GM21423 (cell line): ENCODE results near the gene CPXM2.

ENCODE experiments used
- ATAC-seq: cut with Tn5 transposase; IDR thresholded peaks from one replicate; pipeline ENCODE4 v1.9.1; 2021; ENCODE audit warnings: mild to moderate bottlenecking, moderate library complexity; ENCODE audit not compliant: unreplicated experiment

Gene CPXM2

DNA sequence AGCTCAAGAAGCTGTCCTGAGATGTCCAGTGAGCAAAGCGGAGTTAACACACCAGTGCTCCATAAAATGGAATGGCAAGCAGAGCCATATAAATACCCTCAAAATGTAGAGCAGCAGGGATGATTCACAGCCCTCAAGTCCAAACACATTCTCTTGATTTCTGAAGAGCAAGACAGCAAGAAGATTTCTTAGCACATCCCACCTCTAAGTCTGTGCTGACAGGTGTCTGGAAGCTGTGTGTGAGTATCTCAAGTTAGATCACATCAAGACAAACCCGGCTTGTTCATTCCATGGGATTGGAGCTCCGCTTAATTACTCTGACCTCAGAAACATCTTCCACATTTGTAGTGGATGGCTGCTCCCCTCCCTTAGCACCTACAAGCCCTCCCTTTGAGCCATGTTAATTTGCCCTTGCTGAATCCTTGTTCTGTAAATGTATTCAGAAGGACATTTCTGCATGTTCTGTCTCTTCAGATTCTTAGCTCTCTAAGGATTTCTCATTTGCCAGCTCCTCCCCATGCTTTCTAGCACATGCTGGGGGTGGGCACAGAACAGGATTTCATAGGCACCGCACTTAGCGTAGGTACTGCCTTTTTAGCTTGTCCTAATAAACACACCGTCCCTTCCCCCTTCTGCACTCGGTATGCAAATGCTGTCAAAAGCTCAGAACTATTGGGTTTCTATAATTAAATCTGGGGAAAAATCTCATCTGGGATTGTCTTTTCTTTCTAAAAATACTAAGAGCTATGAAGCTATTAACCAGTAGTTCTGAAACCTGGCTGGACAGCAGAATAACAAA is 112.7 kb downstream of the CPXM2 start:
- no peak for ATAC-seq

DNA sequence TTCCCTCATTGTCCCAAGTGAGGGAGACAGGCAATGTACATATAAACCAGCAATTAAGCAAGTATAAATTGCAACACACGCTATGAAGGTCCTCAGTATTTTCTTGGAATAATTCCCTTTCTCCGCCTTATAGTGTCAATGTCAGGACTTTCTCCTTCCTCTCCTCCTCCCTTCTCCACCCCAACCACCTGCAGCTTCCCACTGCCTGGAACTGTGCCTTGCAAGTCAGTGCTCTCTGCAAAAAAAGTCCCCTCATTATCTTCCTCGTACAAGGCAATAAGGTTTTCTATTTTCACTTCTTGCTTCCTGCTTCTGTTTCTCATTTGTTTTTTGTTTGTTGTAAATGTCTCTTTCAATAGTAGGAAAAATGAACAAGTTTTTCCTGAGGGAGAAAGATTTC is 113.7 kb downstream of the CPXM2 start:
- no peak for ATAC-seq

DNA sequence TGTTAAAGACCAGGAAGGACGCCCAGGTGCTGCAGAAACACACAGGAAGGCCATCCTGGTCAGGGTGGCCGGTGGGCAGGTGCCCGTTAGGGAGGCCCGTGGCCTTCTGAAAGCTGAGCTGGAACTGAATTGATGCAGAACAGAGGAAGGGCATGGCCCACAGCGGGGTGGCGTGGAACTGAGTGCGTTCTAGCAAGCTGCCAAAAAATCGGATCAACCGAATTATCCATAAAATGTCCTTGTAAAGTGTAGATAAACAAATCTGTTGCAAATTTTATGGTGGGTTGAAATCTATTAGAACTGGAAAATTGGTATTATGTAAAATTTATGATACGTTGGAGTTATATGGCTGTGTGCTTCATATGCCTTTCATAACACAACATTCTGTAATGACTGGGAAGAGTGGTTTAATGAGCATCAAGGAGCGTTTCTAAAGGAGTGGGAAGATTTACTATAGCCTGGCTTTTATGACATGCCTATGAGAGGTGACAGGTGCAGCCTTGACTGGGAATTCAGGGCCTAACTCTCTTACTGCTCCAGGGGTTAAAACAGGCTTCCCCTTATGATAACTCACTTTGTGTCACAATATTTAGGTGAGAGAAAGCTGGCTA is 117.4 kb downstream of the CPXM2 start:
- ATAC-seq: no peak

DNA sequence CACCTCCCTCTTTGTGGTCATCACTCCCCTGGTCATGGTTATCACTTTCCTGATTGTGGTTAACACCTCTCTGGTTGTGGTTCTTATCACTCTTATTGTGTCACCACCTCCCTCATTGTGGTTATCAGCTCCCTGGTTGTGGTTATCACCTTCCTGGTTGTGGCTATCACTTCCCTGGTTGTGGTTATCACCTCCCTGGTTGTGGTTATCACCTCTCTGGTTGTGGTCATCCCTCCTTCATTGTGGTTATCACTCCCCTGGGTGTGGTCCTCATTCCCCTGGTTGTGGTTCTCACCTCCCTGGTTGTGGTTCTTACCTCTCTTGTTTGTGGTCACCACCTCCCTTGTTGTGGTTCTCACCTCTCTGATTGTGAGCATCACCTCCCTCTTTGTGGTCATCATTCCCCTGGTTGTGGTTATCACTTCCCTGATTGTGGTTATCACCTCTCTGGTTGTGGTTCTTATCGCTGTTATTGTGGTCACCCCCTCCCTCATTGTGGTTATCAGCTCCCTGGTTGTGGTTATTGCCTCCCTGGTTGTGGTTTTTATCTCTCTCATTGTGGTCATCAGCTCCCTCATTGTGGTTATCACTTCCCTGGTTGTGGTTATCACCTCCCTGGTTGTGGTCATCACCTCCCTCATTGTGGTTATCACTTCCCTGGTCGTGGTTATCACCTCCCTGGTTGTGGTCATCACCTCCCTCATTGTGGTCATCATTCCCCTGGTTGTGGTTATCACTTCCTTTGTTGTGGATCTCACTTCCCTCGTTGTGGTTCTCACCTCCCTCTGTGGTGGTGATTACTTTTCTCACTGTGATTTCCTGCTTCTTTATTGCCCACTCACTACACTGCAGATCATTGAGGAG is 118.7 kb downstream of the CPXM2 start:
- no peak for ATAC-seq

DNA sequence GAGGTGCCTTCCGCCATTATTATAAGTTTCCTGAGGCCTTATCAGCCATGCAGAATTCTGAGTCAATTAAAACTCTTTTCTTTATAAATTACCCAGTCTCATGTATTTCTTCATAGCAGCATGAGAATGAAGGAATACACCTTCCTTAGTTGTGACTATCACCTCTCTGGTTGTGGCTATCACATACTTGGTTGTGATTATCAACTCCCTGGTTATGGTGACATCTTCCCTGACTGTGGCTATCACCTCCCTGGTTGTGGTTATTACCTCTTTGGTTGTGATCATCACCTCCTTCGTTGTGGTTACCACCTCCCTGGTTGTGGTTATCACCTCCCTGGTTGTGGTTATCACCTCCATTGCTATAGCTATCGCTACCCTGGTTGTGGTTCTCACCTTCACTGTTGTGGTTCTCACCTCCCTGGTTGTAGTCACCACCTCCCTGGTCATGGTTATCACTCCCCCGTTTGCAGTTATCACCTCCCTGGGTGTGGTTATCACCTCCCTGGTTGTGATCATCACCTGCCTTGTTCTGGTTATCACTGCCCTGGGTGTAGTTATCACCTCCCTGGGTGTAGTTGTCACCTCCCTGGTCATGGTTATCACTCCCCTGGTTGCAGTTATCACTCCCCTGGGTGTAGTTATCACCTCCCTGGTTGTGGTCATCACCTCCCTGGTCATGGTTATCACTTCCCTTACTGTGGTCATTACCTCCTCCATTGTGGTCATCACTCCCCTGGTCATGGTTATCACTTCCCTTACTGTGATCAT is 119.5 kb downstream of the CPXM2 start:
- ATAC-seq: no peak

DNA sequence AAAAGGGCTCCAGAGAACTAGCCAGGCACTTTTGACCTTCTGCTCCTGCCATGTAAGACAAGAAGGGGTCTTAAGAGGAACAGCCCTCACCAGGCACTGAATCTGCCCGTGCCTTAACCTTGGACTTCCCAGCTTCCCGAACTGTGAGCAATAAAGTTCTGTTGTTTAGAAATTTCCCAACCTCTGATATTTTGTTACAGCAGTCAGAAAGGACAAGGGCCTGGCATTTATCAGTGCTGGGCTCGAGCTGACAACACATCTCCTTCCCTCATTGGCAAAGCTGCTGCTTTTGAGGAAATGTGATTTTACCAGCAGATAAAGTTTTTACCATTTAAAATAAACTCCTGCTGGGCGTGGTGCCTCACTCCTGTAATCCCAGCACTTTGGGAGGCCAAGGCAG is 122.0 kb downstream of the CPXM2 start:
- no peak for ATAC-seq

DNA sequence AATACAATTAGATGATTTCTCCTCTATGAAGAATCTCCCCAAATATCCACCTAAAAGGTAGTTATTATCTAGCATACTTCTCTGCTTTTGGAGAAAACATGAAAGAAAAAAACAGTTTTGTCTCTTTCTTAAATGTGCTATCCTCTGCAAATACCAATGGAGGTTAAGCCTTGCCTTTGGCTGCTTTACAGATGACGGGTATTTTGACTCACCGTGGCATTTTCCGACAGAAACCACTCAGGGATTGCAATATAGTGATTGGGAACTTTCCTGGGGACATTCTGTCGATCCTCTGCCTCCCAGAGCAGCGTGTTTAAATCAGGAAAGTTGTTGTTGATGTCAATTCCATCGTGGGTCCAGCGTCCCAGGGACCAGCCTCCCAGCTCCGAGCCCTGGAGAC is 124.8 kb downstream of the CPXM2 start:
- ATAC-seq: no peak

DNA sequence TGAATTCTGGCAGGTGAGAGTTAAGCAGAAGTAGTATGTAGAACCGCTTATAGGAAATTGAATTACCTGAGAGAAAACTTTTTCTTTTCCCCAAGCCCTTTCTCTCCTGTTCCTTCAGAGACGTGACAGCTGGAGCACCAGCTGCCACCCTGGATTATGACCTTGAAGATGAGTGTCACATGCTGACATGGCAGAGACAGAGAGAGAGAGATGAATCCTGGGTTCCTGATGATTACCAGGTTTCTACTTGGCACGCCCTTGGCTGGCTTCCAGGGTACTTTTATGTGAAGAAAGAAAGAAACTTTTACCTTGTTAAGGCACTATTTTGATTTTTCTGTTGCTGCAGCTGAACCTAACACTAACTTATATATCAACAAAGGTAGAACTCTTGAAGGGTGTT is 125.6 kb downstream of the CPXM2 start:
- ATAC-seq: no peak

DNA sequence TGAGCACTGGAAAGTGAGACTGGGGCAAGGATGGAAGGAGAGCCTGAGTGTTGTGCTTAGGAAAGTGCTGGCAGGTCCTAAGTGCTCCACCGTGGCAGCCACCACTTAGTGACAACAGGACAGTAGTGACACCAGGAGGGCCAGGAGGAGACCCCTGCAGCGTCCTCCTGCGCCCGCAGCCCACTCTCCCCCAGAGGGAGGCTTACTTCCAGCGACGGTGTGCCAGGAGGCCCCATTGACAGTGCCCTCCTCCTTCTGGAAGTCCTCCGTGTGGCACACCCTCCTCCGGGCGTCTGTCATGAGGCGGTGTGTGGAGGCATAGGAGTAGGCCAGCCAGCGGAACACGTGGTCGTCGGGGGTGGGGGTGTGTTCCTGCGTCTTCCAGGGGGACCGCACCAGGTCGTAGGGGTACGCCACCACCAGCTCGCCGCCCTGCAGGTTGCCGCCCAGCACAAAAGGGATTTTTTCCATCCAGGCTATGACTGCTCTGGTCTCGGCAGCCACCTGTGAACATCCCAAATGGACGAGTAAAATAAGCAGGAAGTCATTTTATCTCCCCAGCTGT is 129.9 kb downstream of the CPXM2 start:
- no peak for ATAC-seq

DNA sequence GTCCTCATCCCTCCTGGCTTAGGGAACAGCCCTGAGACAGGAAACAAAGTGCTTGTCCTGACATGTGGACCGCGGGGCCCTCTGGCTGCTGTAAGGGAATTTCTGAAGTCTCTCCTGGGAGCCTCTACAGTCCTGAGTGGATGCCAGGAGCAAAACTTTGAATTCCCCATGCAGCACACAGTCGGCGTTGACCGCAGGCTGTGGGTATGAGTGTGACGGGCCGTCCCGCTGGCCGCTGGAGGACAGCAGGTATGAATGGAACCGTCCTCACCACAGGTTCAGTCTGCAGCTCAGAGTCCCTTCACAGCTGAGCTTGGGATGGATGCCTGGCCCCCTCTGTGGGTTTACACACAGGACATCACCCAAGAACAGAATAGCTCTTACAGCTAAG is 130.6 kb downstream of the CPXM2 start:
- no peak for ATAC-seq

DNA sequence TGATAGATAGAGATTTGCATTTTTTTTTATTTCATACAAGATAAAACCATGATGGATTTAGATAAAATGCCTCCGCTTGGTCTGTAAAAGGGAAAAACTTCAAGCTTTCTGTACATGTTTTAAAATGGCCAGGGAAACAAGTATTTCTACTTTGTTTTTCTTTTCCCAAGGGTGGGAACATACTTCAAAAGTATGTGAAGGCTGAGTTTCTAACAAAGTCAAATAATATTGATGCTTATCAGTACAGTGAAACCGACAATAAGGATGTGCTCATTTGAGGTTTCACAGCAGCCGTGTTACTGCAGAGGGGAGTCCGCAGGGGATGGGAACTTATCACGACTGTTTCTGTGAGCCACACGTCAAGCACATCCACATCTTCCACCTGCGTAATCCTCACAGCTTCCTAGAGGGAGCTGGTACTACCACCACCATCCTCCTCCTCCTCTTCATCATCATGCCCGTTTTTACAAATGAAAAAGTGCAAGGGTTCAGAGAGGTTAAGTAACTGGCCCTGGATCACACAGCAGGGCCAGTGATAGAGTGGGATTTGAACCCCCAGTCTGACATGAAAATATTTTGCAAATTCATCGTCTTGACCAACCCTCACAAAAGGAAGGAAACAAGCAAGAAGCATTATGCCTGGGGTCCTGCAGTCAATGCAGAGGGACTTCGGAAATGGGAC is 131.1 kb downstream of the CPXM2 start:
- ATAC-seq: no peak

DNA sequence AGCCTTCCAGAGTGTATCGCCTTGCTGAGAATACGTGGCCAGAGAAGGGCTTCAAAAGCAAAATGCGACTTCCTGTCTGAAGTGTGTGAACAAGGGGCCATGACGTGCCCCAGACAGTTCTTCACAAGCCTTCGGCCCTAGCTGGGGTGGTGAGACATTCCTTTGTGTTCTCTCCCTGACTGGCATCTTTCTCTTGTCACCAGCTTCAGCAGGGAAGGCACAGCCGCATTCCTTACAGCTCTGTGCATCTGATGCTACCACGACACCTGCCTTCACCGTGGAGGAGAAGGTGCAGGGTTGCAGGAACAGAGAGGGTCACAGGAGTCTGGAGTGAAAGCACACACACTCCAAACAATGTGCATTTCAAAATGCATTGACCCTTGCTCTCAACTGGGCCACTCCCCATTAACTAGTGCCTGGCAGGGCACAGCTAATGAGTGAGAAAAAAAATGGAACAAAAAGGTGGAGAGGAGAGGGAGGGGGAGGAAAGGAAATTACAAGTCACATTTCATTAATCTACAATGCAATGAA is 132.0 kb downstream of the CPXM2 start:
- no peak for ATAC-seq

DNA sequence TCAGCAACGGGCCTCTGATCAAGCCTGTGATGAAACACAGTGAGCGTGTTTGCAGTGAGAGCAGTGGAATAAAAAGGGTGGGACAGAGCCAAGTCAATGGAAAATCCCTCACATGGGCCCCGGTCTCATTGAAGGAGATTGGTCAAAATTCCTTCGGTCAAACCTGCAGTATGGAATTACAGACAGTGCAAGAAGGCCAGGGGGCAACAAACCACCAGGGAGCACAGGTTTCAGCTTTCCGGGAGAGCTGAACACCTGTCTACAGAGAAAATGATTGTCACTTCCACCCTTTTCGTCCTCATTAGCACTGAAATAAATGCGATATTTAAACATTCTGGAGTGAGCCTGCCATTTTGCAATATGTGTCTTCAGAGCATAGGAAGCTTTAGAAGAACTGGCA is 132.6 kb downstream of the CPXM2 start:
- no peak for ATAC-seq

DNA sequence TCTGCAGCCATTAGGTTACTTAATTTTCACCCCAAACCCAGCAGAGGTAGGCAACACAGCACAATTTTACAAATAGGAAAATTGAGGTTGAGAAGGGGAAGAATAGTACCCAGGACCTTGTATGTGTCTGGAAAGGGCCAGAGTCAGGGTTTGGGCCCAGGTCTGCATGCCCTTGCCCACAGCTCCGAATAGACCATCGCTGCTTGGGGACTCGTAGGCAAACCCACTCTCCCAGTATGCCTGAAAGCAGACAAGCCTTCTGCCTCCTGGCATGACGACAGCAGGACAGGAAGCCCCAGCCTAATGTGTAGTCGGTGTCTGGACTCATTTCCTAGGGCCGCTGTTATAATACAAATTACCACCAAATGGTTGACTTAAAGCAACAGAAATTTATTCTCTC is 133.8 kb downstream of the CPXM2 start:
- ATAC-seq: no peak

DNA sequence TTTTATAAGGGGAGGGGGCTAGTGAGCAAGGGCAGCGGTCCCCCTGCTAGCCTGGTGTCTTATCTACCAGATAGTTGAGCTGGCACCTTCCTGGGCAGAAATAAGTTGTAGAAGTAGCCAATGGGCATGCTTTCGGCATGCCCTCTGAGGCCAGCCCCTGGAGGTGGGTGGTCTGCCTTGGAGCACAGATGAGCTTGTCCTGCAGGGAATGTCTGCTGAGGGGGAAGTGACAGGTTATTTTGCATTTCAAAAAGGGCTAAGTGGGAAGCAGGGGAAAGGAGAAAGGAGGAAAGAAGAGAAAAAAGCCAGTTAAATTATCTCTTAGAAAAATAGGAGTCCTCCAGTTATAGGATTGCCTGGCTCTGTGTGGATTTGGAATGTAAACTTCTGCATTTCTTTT is 136.5 kb downstream of the CPXM2 start:
- ATAC-seq: no peak

DNA sequence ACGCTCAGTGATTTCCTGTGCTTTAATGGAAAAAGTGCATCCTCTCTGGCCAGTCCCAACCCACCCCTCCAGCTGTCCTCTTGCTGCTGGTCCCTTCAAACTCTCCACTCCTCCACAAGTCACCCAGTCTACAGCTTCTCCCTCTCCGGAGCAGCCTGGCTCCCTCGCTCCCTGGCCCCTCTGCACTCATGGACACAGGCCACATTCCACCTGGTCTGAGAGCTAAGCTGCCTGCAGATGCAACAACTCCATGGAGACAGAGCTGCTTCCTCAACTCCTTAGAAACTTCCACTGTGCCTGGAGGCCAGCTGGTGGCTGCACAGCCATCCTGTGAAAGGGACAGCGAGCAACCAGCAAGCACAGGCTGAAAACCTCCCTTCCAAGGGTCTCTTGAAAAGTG is 137.5 kb downstream of the CPXM2 start:
- no peak for ATAC-seq

DNA sequence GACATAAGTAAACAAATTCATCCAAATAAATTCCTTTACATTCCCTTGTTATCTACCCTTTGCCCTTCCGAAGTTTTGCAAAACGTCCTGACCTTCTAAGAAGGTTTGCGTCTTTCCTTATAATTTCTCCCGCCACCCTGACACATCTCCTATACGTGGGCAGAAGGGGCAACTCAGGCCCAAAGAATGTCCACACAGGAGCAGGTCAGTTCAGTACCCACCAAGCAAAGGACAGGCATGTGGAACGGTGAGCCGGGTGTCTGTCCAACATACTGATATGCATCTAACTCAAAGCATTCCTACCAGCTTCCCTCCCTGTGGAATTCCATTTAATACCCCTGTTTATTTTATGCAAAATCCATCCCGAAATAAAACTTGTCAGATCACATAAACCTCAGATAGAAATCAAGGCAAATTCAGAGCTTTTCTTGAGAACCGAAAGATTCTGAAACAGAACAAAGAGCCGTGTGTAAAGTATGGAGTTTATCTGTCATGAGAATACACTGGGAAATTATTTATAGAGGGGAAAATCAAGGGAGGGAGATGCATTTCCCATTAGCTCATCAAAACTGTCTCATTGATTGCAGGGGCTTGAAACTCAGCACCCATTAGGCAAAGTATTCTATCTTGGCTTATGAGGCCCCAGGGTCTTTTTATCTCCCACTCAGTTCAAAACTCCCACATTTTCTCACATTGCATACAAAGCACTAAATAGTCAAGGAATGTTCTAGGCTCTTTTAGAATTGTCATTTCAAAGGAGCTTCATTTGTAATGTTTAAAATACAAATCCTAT is 140.1 kb downstream of the CPXM2 start:
- no peak for ATAC-seq

DNA sequence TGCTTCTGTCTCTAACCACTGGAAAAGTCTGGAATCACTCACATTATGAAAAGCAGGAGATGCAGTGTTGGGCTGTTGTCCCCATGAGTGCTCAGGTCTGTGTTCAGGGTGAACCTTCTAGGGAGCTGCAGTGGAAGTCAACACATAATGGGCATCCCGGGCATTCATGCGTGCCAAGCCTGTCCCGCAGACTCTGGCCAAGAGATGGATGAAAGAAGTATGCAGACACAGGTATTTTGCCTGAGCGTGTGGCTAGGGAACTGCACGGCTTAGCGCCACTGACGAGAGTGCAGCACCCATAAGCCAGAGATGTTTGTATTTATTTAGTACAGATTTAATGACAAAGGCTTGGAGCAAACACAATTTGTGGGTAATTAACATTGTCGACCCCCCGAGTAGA is 140.7 kb downstream of the CPXM2 start:
- ATAC-seq: no peak

DNA sequence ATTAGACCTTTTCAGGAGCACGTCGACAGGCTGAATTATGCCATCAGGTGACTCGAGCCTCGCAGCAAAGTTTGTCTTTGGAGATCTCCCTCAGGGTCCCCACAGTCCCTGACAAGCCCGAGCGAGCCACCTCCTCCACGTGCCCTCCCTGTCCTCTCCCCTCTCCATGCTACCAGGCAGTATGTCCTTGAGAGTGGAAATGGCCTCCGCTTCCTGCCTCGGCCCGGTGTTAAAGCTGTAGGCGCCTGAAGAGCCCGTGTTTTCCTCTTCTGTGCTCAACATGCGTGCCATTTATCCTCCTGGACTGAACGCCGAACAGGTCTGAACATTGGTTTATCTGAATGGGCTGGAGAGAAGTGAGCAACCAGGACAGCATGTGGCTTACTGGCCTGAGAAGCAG is 142.9 kb downstream of the CPXM2 start:
- ATAC-seq: no peak
